Astrocyte of the spinal cord (primary cell): Measurements from ENCODE around the gene CHCT1.

Experiments used
- DNase-seq: peaks from one replicate; pipeline ENCODE4 v3.0.0; 2011; ENCODE audit warnings: low read depth, low spot score
- H3K4me3 ChIP-seq: 2 replicates; pipeline ENCODE4 v1.5.1; 2011; ENCODE audit warnings: low read depth, mild to moderate bottlenecking, low read length, moderate library complexity
- in situ Hi-C: cut with HindIII; loops from 2 replicates; pipeline ENCODE4 v1.10.0; 2017; ENCODE audit warnings: low sequenced_read_pairs
- TF ChIP-seq, protein P1 (sequence below): IDR thresholded peaks from 2 replicates; pipeline ENCODE4 v1.5.1; 2012; ENCODE audit warnings: low read depth, mild to moderate bottlenecking, low read length, inconsistent platforms

CHCT1 gene

DNA sequence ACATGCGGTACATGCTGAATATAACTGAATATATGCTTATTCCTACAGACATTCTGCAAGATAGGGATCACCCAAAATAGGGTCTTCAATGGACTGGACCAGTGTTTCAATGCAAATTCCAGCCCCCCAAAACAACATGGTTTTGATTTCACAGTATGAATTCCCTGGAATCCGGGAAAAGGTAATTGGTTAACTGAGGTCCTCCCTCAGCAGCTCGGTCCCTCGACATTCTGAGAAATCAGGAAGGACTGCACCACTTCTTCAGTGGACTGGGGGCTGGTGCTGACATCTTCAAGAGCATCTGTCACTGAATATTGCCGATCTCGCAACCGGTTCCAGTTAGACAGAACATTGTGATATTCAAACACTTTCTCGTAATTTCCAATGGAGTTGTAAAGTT is 25.1 kb downstream of the CHCT1 start:
- H3K4me3 ChIP-seq: no peak overlapping the region
- TF ChIP-seq, protein P1, sequence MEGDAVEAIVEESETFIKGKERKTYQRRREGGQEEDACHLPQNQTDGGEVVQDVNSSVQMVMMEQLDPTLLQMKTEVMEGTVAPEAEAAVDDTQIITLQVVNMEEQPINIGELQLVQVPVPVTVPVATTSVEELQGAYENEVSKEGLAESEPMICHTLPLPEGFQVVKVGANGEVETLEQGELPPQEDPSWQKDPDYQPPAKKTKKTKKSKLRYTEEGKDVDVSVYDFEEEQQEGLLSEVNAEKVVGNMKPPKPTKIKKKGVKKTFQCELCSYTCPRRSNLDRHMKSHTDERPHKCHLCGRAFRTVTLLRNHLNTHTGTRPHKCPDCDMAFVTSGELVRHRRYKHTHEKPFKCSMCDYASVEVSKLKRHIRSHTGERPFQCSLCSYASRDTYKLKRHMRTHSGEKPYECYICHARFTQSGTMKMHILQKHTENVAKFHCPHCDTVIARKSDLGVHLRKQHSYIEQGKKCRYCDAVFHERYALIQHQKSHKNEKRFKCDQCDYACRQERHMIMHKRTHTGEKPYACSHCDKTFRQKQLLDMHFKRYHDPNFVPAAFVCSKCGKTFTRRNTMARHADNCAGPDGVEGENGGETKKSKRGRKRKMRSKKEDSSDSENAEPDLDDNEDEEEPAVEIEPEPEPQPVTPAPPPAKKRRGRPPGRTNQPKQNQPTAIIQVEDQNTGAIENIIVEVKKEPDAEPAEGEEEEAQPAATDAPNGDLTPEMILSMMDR: no peak
- in situ Hi-C loops: no loop called here
- no peak for DNase-seq

DNA sequence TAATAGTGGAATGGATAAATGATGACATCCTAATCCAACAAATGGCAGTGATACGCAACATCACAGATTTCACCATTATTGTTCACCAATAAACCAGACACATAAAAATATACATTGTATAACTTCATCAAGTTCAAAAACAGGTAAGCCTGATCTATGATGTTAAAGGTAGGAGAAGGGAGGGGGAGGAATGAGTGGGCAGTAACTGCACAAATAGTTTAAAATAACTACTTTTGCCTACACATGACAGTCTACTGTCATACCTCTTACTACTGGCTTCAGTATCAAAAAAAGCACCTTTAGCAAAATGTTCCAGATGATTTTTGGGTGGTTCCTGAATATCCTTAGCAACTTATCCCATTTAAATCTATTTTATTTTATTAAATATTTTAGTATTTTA is 28.8 kb downstream of the CHCT1 start:
- DNase-seq: no peak
- in situ Hi-C loops: no loop called here
- H3K4me3 ChIP-seq: no peak overlapping the region
- TF ChIP-seq, protein P1: no peak

DNA sequence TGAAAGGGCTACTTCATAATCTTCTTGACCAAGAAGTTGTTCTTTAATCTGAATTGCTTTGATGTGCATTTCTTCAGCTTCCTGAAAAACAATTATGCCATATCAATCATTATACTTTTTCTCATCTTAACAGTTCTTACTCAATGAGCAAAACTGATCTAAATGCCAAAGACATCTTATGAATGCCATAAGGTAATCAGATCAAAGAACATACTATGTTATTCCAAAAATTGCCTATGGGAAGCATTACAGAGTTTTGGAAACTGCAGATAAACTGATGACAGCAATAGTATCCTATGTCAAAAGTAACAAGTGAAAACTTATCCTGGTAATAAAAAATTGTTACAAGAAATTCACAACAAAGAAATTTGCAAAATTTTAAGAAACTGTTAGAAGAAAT is 29.7 kb downstream of the CHCT1 start:
- H3K4me3 ChIP-seq: no peak overlapping the region
- no peak for DNase-seq
- in situ Hi-C loops: no loop called here
- TF ChIP-seq, protein P1: no peak

DNA sequence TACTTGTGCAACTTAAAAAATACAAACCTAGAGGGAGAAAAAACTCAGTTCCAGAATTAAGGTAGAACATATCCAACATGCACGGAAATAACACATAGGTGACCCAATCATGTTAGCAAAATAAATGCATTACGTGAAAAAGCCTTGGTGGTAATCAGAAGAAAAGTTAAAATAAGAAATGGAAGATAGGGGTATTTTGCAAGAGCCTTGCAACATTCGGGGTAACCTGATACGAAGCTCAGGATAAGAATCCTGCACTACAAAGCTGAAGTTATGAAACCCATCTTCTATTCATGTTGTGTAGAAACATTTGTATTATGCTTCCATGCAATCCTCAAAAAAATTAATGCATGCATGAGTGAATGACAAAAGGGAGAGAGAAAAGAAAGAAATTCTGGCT is 33.1 kb downstream of the CHCT1 start:
- TF ChIP-seq, protein P1: no peak
- no peak overlapping the region for H3K4me3 ChIP-seq
- DNase-seq: no peak
- in situ Hi-C loops: no loop called here

DNA sequence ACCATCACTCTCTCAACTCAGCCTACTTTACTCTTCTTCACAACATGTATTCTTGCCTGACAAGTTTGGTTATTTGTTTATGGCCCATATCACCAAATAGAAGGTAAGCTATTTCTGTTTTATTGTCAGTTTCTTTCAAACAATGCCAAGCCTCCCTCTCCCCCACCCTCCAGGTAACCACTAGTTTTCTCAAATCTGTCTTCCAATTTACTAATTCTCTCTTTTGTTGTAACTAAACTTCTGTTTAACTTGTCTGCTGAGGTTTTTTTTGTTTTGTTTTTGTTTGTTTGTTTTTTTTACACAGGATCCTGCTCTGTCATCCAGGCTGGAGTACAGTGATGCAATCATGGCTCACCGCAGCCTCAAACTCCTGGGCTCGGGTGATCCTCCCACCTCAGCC is 34.9 kb downstream of the CHCT1 start:
- H3K4me3 ChIP-seq: no peak overlapping the region
- TF ChIP-seq, protein P1: no peak
- in situ Hi-C loops: no loop called here
- no peak for DNase-seq

DNA sequence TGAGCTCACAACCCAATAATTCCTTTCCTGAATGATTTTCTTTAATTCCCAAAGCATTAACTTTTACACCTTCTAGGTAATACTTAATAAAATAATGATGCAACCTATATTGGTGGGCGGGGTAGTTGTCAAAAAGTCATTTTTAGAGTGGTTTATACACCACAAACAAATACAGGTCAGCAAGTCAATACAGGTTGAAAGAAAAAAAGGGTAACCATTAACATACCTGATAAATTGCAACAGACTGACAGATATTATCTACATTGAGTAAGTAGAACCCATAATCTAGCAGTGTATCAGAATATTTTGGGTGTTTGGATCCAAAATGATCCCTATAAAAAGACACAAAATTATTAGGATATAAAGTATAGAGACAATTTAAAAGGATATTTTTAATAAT is 39.3 kb downstream of the CHCT1 start:
- in situ Hi-C loops: no loop called here
- TF ChIP-seq, protein P1: no peak
- no peak for DNase-seq
- H3K4me3 ChIP-seq: no peak overlapping the region

DNA sequence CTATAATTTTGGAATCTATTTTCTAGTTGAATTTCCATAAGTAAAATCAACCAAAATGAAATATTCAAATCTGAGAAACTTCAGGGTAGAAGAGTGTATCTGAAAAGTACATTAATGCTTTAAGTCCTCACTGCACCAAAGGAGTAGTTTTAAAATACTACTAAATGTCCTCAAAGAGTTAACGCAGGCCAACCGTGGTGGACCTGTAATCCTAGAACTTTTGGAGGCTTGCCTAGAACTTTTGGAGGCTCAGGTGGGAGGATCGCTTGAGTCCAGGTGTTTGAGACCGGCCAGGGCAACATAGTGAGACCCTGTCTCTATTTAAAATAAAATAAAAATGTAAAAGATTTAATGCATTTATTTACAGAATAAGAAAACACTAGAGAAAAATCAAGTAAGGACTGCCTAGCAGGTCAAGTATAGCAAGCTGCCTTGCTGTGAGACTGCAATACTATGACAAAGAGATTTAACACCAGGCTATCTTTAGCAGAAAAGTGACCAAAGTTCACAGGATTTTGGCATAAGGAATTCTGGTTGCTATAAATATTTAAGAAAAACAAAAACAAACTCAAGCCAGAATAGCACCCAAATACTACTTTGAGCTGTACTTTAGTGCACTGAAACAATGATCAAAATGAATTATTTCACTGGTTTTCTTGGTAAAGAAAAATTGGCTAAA is 41.0 kb downstream of the CHCT1 start:
- TF ChIP-seq, protein P1: no peak
- in situ Hi-C loops: no loop called here
- DNase-seq: no peak
- no peak overlapping the region for H3K4me3 ChIP-seq
